H1 (cell line): Measurements from ENCODE around the gene MED31. TPM values are rescaled to one million over a fixed set of nuclear protein-coding genes. Genes with fewer than 3 reads are reported as not detected.

Source experiments
- CTCF ChIA-PET: fragments of 300-600 bp; sonication (Branson Sonifier 250); formaldehyde crosslinking; loops from one replicate; lab custom pipeline; 2021; ENCODE audit not compliant: partially characterized antibody; lab: Charles Lee
- POLR2A ChIA-PET: fragments of 300-600 bp; sonication (Branson Sonifier 250); formaldehyde crosslinking; loops from one replicate; lab custom pipeline; 2021; ENCODE audit warnings: inconsistent platforms; ENCODE audit not compliant: partially characterized antibody; lab: Charles Lee
- DNase-seq, 2 experiments: peaks; one replicate each; pipeline versions ENCODE4 v3.0.0 to v3.0.0-alpha.2; 2010 to 2022; ENCODE audit warnings: low spot score in 2 of 2, low read depth in 1 of 2, mixed read lengths in 1 of 2
- FAIRE-seq: peaks from 2 replicates; lab custom pipeline; 2011; peaks lifted over from hg19 to GRCh38; lab: Jason Lieb, UNC
- H2AFZ ChIP-seq: 2 replicates; pipeline ENCODE4 v1.8.1; 2012; ENCODE audit warnings: low read length, inconsistent platforms
- H2AK5ac ChIP-seq: 2 replicates; pipeline ENCODE4 v1.6.1; 2013; ENCODE audit warnings: low read depth, low read length
- H2BK120ac ChIP-seq: replicated peaks from 2 replicates; pipeline ENCODE3; 2013; ENCODE audit warnings: low read depth, low read length, inconsistent platforms
- H2BK12ac ChIP-seq: 2 replicates; pipeline ENCODE4 v1.6.1; 2013; ENCODE audit warnings: low read depth, low read length
- H2BK15ac ChIP-seq: 2 replicates; pipeline ENCODE4 v1.6.1; 2013; ENCODE audit warnings: low read length
- H2BK20ac ChIP-seq: 2 replicates; pipeline ENCODE4 v1.6.1; 2013; ENCODE audit warnings: low read length
- H2BK5ac ChIP-seq: 2 replicates; pipeline ENCODE4 v1.6.1; 2013; ENCODE audit warnings: low read depth, low read length
- H3K14ac ChIP-seq: 2 replicates; pipeline ENCODE4 v1.6.1; 2013; ENCODE audit warnings: inconsistent platforms; ENCODE audit not compliant: insufficient read length
- H3K18ac ChIP-seq: 2 replicates; pipeline ENCODE4 v1.6.1; 2013; ENCODE audit warnings: low read length; ENCODE audit errors: extremely low read depth
- H3K23ac ChIP-seq: 2 replicates; pipeline ENCODE4 v1.6.1; 2013; ENCODE audit warnings: inconsistent platforms; ENCODE audit not compliant: insufficient read length
- H3K23me2 ChIP-seq: 2 replicates; pipeline ENCODE4 v1.6.1; 2013; ENCODE audit warnings: low read depth, low read length
- H3K27ac ChIP-seq: 2 replicates; pipeline ENCODE4 v1.6.1; 2011; ENCODE audit warnings: low read depth, low read length, inconsistent platforms
- H3K27me3 ChIP-seq, 4 experiments: replicated peaks in 1 of 4; 1 replicate in 1 of 4; 2 replicates in 3 of 4; pipeline versions ENCODE4 v1.6.1 to v1.8.1; 2011 to 2013; ENCODE audit warnings: low read length in 3 of 4, mild to moderate bottlenecking in 3 of 4, inconsistent platforms in 2 of 4, mixed read lengths in 2 of 4, moderate library complexity in 1 of 4; ENCODE audit not compliant: control insufficient read depth in 3 of 4, insufficient read depth in 3 of 4; ENCODE audit errors: extremely low read depth in 1 of 4
- H3K36me3 ChIP-seq, 4 experiments: 2 replicates each; pipeline versions ENCODE4 v1.6.1 to v1.8.1; 2011 to 2013; ENCODE audit warnings: mild to moderate bottlenecking in 4 of 4, low read length in 3 of 4, moderate library complexity in 2 of 4, control low read depth in 1 of 4, inconsistent platforms in 1 of 4; ENCODE audit not compliant: insufficient read depth in 4 of 4, control insufficient read depth in 2 of 4
- H3K4ac ChIP-seq: replicated peaks from 2 replicates; pipeline ENCODE3; 2013; ENCODE audit warnings: low read length, low read depth, mixed read lengths, inconsistent platforms; ENCODE audit not compliant: insufficient read length
- H3K4me1 ChIP-seq, 4 experiments: replicated peaks in 1 of 4; 1 replicate in 1 of 4; 2 replicates in 3 of 4; pipeline versions ENCODE4 v1.6.1 to v1.8.1; 2011 to 2013; ENCODE audit warnings: low read length in 3 of 4, inconsistent platforms in 2 of 4, mixed read lengths in 1 of 4; ENCODE audit not compliant: insufficient read depth in 4 of 4, control insufficient read depth in 3 of 4
- H3K4me2 ChIP-seq, 2 experiments: 2 replicates each; pipeline versions ENCODE4 v1.6.1 to v1.8.1; 2011 to 2013; ENCODE audit warnings: low read depth in 2 of 2, low read length in 2 of 2, control low read depth in 1 of 2, inconsistent platforms in 1 of 2, mild to moderate bottlenecking in 1 of 2; ENCODE audit not compliant: insufficient read depth in 1 of 2
- H3K4me3 ChIP-seq, 4 experiments: fragments of 200-600, 300-600 bp in 1 of 4; sonication (generic), shearing (Covaris generic), sonication (Bioruptor Twin) in 1 of 4; 2 replicates each; pipeline versions ENCODE4 v1.5.1 to v1.8.1; 2011 to 2016; ENCODE audit warnings: low read length in 4 of 4, low read depth in 3 of 4, control low read depth in 2 of 4, inconsistent platforms in 2 of 4, mild to moderate bottlenecking in 2 of 4, mixed read lengths in 1 of 4, moderate library complexity in 1 of 4; ENCODE audit not compliant: insufficient read depth in 2 of 4; ENCODE audit errors: extremely low read depth in 1 of 4
- H3K56ac ChIP-seq: replicated peaks from 2 replicates; pipeline ENCODE3; 2013; ENCODE audit warnings: low read depth, mild to moderate bottlenecking, mixed read lengths, low read length, inconsistent platforms; ENCODE audit not compliant: insufficient read length
- H3K79me1 ChIP-seq: 2 replicates; pipeline ENCODE4 v1.6.1; 2013; ENCODE audit warnings: low read depth, low read length, control low read depth
- H3K79me2 ChIP-seq, 2 experiments: 2 replicates each; pipeline versions ENCODE4 v1.6.1 to v1.8.1; 2012 to 2013; ENCODE audit warnings: low read length in 2 of 2, mild to moderate bottlenecking in 2 of 2, inconsistent platforms in 1 of 2; ENCODE audit not compliant: insufficient read depth in 2 of 2, control insufficient read depth in 1 of 2
- H3K9ac ChIP-seq, 4 experiments: replicated peaks in 1 of 4; 1 replicate in 1 of 4; 2 replicates in 3 of 4; pipeline versions ENCODE4 v1.6.1 to v1.8.1; 2011 to 2013; ENCODE audit warnings: low read depth in 3 of 4, low read length in 3 of 4, control low read depth in 2 of 4, mild to moderate bottlenecking in 2 of 4, moderate library complexity in 2 of 4, inconsistent platforms in 1 of 4; ENCODE audit errors: extremely low read depth in 1 of 4
- H3K9me3 ChIP-seq, 2 experiments: 2 replicates each; pipeline versions ENCODE4 v1.6.1 to v1.8.1; 2012 to 2013; ENCODE audit warnings: mild to moderate bottlenecking in 2 of 2, moderate library complexity in 2 of 2, control low read depth in 1 of 2, inconsistent platforms in 1 of 2, low read depth in 1 of 2, low read length in 1 of 2, mixed read lengths in 1 of 2; ENCODE audit not compliant: insufficient read depth in 2 of 2
- H4K20me1 ChIP-seq, 2 experiments: replicated peaks in 1 of 2; 2 replicates each; pipeline versions ENCODE3 to v1.8.1; 2011 to 2013; ENCODE audit warnings: inconsistent platforms in 2 of 2, low read length in 2 of 2, mild to moderate bottlenecking in 1 of 2; ENCODE audit not compliant: insufficient read depth in 2 of 2, control insufficient read depth in 1 of 2
- H4K5ac ChIP-seq: 2 replicates; pipeline ENCODE4 v1.6.1; 2013; ENCODE audit warnings: low read length, low read depth, mixed read lengths, inconsistent platforms; ENCODE audit not compliant: insufficient read length
- H4K8ac ChIP-seq: 2 replicates; pipeline ENCODE4 v1.8.0; 2013; ENCODE audit warnings: mild to moderate bottlenecking, moderate library complexity, low read length, inconsistent platforms; ENCODE audit not compliant: insufficient read depth; ENCODE audit errors: extremely low read depth
- H4K91ac ChIP-seq: replicated peaks from 2 replicates; pipeline ENCODE3; 2013; ENCODE audit warnings: low read length, mixed read lengths, inconsistent platforms; ENCODE audit not compliant: insufficient read length
- BACH1 ChIP-seq: IDR thresholded peaks from 2 replicates; pipeline ENCODE4 v1.6.1; 2012; ENCODE audit warnings: low read length, improper control_type of control experiment
- CHD1 ChIP-seq: IDR thresholded peaks from 2 replicates; pipeline ENCODE4 v1.6.1; 2012; ENCODE audit warnings: low read depth, low read length, improper control_type of control experiment
- E2F6 ChIP-seq: IDR thresholded peaks from 2 replicates; pipeline ENCODE4 v1.6.1; 2012; ENCODE audit warnings: inconsistent platforms
- EP300 ChIP-seq, 2 experiments: IDR thresholded peaks; 1 replicate in 1 of 2; 2 replicates in 1 of 2; pipeline ENCODE4 v1.6.1; 2011 to 2012; ENCODE audit warnings: low read depth in 2 of 2, low read length in 2 of 2, mild to moderate bottlenecking in 2 of 2, borderline replicate concordance in 1 of 2, inconsistent platforms in 1 of 2, moderate library complexity in 1 of 2
- GTF2F1 ChIP-seq: IDR thresholded peaks from 2 replicates; pipeline ENCODE4 v1.6.1; 2012; ENCODE audit warnings: low read depth, low read length, improper control_type of control experiment, borderline replicate concordance
- JUN ChIP-seq: IDR thresholded peaks from 2 replicates; pipeline ENCODE4 v1.6.1; 2011; ENCODE audit warnings: low read depth, mild to moderate bottlenecking, improper control_type of control experiment, low read length
- NANOG ChIP-seq: IDR thresholded peaks from 2 replicates; pipeline ENCODE4 v1.6.1; 2011; ENCODE audit warnings: low read length, low read depth, mild to moderate bottlenecking, inconsistent platforms; ENCODE audit not compliant: insufficient read depth, poor library complexity, severe bottlenecking
- POLR2AphosphoS5 ChIP-seq: IDR thresholded peaks from 2 replicates; pipeline ENCODE4 v1.6.1; 2011; ENCODE audit warnings: low read depth, low read length
- POU5F1 ChIP-seq: IDR thresholded peaks from 2 replicates; pipeline ENCODE4 v1.6.1; 2011; ENCODE audit warnings: low read depth, mild to moderate bottlenecking, low read length, moderate library complexity
- SAP30 ChIP-seq: fragments of 300-600 bp; sonication (generic); IDR thresholded peaks from 2 replicates; pipeline ENCODE4 v1.7.1; 2012; ENCODE audit warnings: low read length, moderate library complexity, mild to moderate bottlenecking, inconsistent platforms; ENCODE audit not compliant: insufficient read depth, insufficient replicate concordance
- SIN3A ChIP-seq, 2 experiments: IDR thresholded peaks in 1 of 2; conservative IDR thresholded peaks in 1 of 2; 2 replicates each; pipeline ENCODE4 v1.6.1; 2011 to 2012; ENCODE audit warnings: low read length in 2 of 2, improper control_type of control experiment in 1 of 2, low read depth in 1 of 2, mild to moderate bottlenecking in 1 of 2
- SP1 ChIP-seq: IDR thresholded peaks from 2 replicates; pipeline ENCODE4 v1.6.1; 2011; ENCODE audit warnings: low read depth, low read length
- TCF12 ChIP-seq: IDR thresholded peaks from 2 replicates; pipeline ENCODE4 v1.6.1; 2011; ENCODE audit warnings: low read depth, mild to moderate bottlenecking, low read length
- YY1 ChIP-seq: IDR thresholded peaks from 2 replicates; pipeline ENCODE4 v1.6.1; 2011; ENCODE audit warnings: low read depth, mild to moderate bottlenecking, low read length
- WGBS, 2 experiments: shearing (Covaris generic) in 1 of 2; methylation state at CpG; one replicate each; pipeline versions ENCODE4 v1.1.6 to v1.1.7; 2013 to 2015; ENCODE audit warnings: low lambda C conversion rate in 2 of 2, mixed read lengths in 2 of 2, inconsistent platforms in 1 of 2, low coverage in 1 of 2, missing lambda C conversion rate in 1 of 2; ENCODE audit not compliant: insufficient replicate concordance in 2 of 2, insufficient coverage in 1 of 2, insufficient read length in 1 of 2; ENCODE audit errors: extremely low coverage in 1 of 2, missing lambda C conversion rate in 1 of 2; 5-methylcytosine and 5-hydroxymethylcytosine counted together
- polyA plus RNA-seq, 7 experiments: library from polyadenylated mRNA; depleted of rRNA in 3 of 7; stranded (reverse) in 5 of 7; unstranded in 2 of 7; fragments of >200 nt in 5 of 7; fragments of 200-250 nt in 2 of 7; gene quantifications; 1 replicate in 5 of 7; 2 replicates in 1 of 7; 4 replicates in 1 of 7; pipeline versions ENCODE4 v1.2.1 to v1.2.3, GENCODE V29; 2011 to 2013; ENCODE audit warnings: missing spikeins in 2 of 7, mixed read lengths in 2 of 7
- total RNA-seq: library from RNA; stranded (reverse); fragmentation: NEBNext Ultra II Directional; extraction: Animal tissue kit (Norgen Biotek cat#: 25700); gene quantifications from 2 replicates; pipeline ENCODE4 v1.2.1, GENCODE V29; 2021

MED31 gene
- total and polyA plus RNA-seq, 2 of the 8 experiments (the other 6 are each of a cell fraction or from before 2014, with no cell fraction given) = 4.6 to 12.3 TPM

DNA sequence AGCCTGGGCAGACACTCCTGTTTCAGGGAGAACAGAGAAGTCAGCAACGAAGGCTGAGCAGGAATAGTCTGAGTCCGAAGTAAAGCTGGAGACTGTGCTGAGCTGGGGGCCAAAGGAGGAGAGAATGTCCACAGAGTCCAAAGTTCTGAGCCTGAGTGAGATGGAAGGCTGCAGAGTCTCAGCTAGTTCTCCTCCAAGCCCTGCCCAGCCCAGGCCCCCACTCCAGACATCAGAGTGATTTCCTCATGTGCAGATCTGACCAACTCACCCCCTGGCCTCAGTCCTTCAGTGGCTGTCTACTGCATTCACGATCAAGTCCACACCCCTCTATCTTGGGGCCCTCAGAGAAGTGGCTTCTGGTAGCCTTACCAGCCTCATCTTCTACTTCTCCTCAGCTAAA lies 40.1 kb upstream of the MED31 start:
- H4K20me1 ChIP-seq = peaks cover 0 to 2% of the 10 kb centered on the region in 2 experiments
- ChIA-PET POLR2A (interaction anchor here (0.9 to 1.1 kb wide), 2 partner anchors 8 to 9 kb away, joined by 3 read pairs; no protein-coding TSS in a partner anchor), CTCF (interaction anchor here (1.4 to 1.9 kb wide), 2 partner anchors 10 to 13 kb away, joined by 3 to 10 read pairs; no protein-coding TSS in a partner anchor)
- H2AFZ ChIP-seq = no peak overlapping the region
- H3K4me3 ChIP-seq = no peak overlapping the region
- H3K27ac ChIP-seq = no peak overlapping the region
- no peak overlapping the region for H3K4ac ChIP-seq
- no peak overlapping the region for H3K14ac ChIP-seq
- H3K56ac ChIP-seq = no peak overlapping the region
- no peaks in the 10 kb centered on the region for H3K79me1 ChIP-seq
- H3K23me2 ChIP-seq = peaks cover 4% of the 10 kb centered on the region; the same call in 1 of the 2 replicates
- no peak overlapping the region for H4K91ac ChIP-seq
- WGBS, 2 experiments = 85% methylated on average over 3 of the region's 3 CpGs; no CpG with 5 or more reads in 1 of the 2 experiments
- H2AK5ac ChIP-seq = no peak overlapping the region
- no peak overlapping the region for H3K23ac ChIP-seq
- H2BK20ac ChIP-seq = no peak overlapping the region
- DNase-seq = no peak
- no peaks in the 10 kb centered on the region for H3K9me3 ChIP-seq
- no peak overlapping the region for H3K18ac ChIP-seq
- no peak overlapping the region for H3K4me2 ChIP-seq
- no peak overlapping the region for H2BK120ac ChIP-seq
- H3K27me3 ChIP-seq = no peaks in the 10 kb centered on the region; a peak in 1 of 7 replicates
- no peak overlapping the region for H2BK15ac ChIP-seq
- no peaks in the 10 kb centered on the region for H3K4me1 ChIP-seq
- H3K36me3 ChIP-seq = no peaks in the 10 kb centered on the region
- H4K8ac ChIP-seq = no peak overlapping the region
- no peak overlapping the region for H2BK5ac ChIP-seq
- no peak for FAIRE-seq
- H4K5ac ChIP-seq = no peak overlapping the region
- H2BK12ac ChIP-seq = no peak overlapping the region
- H3K9ac ChIP-seq = no peak overlapping the region
- no peaks in the 10 kb centered on the region for H3K79me2 ChIP-seq
- TF ChIP-seq YY1 = no peak
- TF ChIP-seq NANOG = no peak
- TF ChIP-seq GTF2F1 = no peak
- no peak for TF ChIP-seq POU5F1
- no peak for TF ChIP-seq SAP30
- TF ChIP-seq TCF12 = no peak
- TF ChIP-seq CHD1 = no peak
- no peak for TF ChIP-seq JUN
- TF ChIP-seq POLR2AphosphoS5 = no peak
- TF ChIP-seq E2F6 = no peak
- no peak for TF ChIP-seq EP300 (IDR thresholded peaks at IDR 0.05; ENCODE audit: borderline replicate concordance in 1 of 2, low read depth in 2 of 2, low read length in 2 of 2)
- no peak for TF ChIP-seq BACH1
- TF ChIP-seq SP1 = no peak
- no peak for TF ChIP-seq SIN3A (conservative IDR thresholded peaks at IDR 0.05 in 1 of 2, IDR thresholded peaks at IDR 0.05 in 1 of 2; ENCODE audit: low read depth in 1 of 2, low read length in 2 of 2)
